ENCODE results near the gene SPRYD3. TPM values are rescaled to one million over a fixed set of nuclear protein-coding genes. Genes with fewer than 3 reads are reported as not detected.

Gene SPRYD3
- total RNA-seq, 1 experiment from 2014 or later, result 47.5 TPM

GRCh38 chr12:53049571-53050318 lies 29.4 kb downstream of the SPRYD3 start, which contains the start of gene TNS2:
TSS of gene TNS2 (plus strand) at chr12:53050065. CDS start at chr12:53050186, 121 bp downstream.
- POLR2A ChIA-PET, result interaction anchor here (2.1 kb wide), 1 partner anchor 49 kb away, joined by 6 read pairs; no protein-coding TSS in a partner anchor

GRCh38 chr12:53048780-53049401 lies 30.3 kb downstream of the SPRYD3 start:
- intact Hi-C loops (cut with micrococcal nuclease), result loop anchor here (5.0 kb wide), 2 partner anchors 42 to 318 kb away; partner anchors contain the start of gene EIF4B
- no peaks in the 10 kb centered on the region for H3K9me2 ChIP-seq (ENCODE audit: insufficient read depth)
- H3K9ac ChIP-seq (ENCODE audit: low read length), result peak overlapping the region; percentile 75
- H3K4me1 ChIP-seq (ENCODE audit: control insufficient read depth in 1 of 2, insufficient read depth in 2 of 2, low read length in 2 of 2), result peaks cover 71 to 95% of the 10 kb centered on the region in 2 experiments
- no peaks in the 10 kb centered on the region for H4K20me1 ChIP-seq (ENCODE audit: insufficient read depth)
- H3K36me3 ChIP-seq (ENCODE audit: control insufficient read depth in 1 of 2, insufficient read depth in 2 of 2, low read length in 2 of 2), result no peaks in the 10 kb centered on the region
- peak overlapping the region; percentile 53 to 59 for H3K4me3 ChIP-seq (replicated peaks in 1 of 2; ENCODE audit: low read depth in 1 of 2, low read length in 2 of 2)
- H3K79me2 ChIP-seq (ENCODE audit: insufficient read depth, low read length), result peaks cover 23% of the 10 kb centered on the region; the same call in 1 of the 2 replicates
- H3K27ac ChIP-seq (ENCODE audit: low read depth, low read length), result peak overlapping the region; percentile 91
- RAD21 ChIA-PET (ENCODE audit: low non-redundant PET in 1 of 2, low total read pairs in 2 of 2, uncharacterized antibody in 2 of 2, unreplicated experiment in 2 of 2), result interaction anchor here (0.6 to 2.1 kb wide), 3 partner anchors 12 to 88 kb away, joined by 4 to 7 read pairs (median 5); no protein-coding TSS in a partner anchor
- CTCF ChIA-PET, result interaction anchor here (0.7 to 2.8 kb wide), 10 partner anchors 9 to 164 kb away, joined by 3 to 20 read pairs (median 7); partner anchors contain the start of genes CSAD and ZNF740
- no peaks in the 10 kb centered on the region for H3K9me3 ChIP-seq (ENCODE audit: control insufficient read depth in 1 of 2, insufficient read depth in 1 of 2, low read depth in 1 of 2, low read length in 2 of 2)
- no peak for ATAC-seq
- no peaks in the 10 kb centered on the region for H3K27me3 ChIP-seq (ENCODE audit: insufficient read depth, low read length)
- TF ChIP-seq ZFX (IDR thresholded peaks at IDR 0.05) (0 out of 2 replicates have a peak, but pooled peaks have one; percentile 62), ZBTB33 (IDR thresholded peaks at IDR 0.05; ENCODE audit: extremely low read depth, insufficient replicate concordance, low read length) (no peak)
- H3K4me2 ChIP-seq (ENCODE audit: low read length), result peak overlapping the region; percentile 97
- no TSS peak for BruUV-seq (replicated peaks)
- POLR2A ChIA-PET, result interaction anchor here (0.8 to 2.3 kb wide), 5 partner anchors 30 to 142 kb away, joined by 3 to 12 read pairs (median 6); partner anchors contain the start of genes CSAD, EIF4B, SPRYD3 and ZNF740
- no peak overlapping the region for H2AFZ ChIP-seq (ENCODE audit: low read depth, low read length, poor library complexity, severe bottlenecking)
- no peak for DNase-seq (ENCODE audit: low read depth, low spot score)

More at GRCh38 chr12:53049571-53050318, 29.4 kb downstream of the SPRYD3 start, which contains the start of gene TNS2:
- Histone ChIP-seq H3K79me2 (ENCODE audit: insufficient read depth, low read length) (peaks cover 23% of the 10 kb centered on the region; the same call in 1 of the 2 replicates), H3K9me2 (ENCODE audit: insufficient read depth) (no peaks in the 10 kb centered on the region), H3K4me3 (replicated peaks in 1 of 2; ENCODE audit: low read depth in 1 of 2, low read length in 2 of 2) (peak within 1 kb of the TSS; percentile 53 to 59), H3K27ac (ENCODE audit: low read depth, low read length) (peak within 1 kb of the TSS; percentile 91), H3K4me1 (ENCODE audit: control insufficient read depth in 1 of 2, insufficient read depth in 2 of 2, low read length in 2 of 2) (peaks cover 68 to 94% of the 10 kb centered on the region in 2 experiments), H3K9ac (ENCODE audit: low read length) (peak within 1 kb of the TSS; percentile 75), H3K9me3 (ENCODE audit: control insufficient read depth in 1 of 2, insufficient read depth in 1 of 2, low read depth in 1 of 2, low read length in 2 of 2) (no peaks in the 10 kb centered on the region), H3K36me3 (ENCODE audit: control insufficient read depth in 1 of 2, insufficient read depth in 2 of 2, low read length in 2 of 2) (no peaks in the 10 kb centered on the region), H3K27me3 (ENCODE audit: insufficient read depth, low read length) (no peaks in the 10 kb centered on the region), H2AFZ (ENCODE audit: low read depth, low read length, poor library complexity, severe bottlenecking) (no peak within 1 kb of the TSS), H3K4me2 (ENCODE audit: low read length) (peak within 1 kb of the TSS; percentile 97), H4K20me1 (ENCODE audit: insufficient read depth) (no peaks in the 10 kb centered on the region)
- intact Hi-C loops (cut with micrococcal nuclease), result loop anchor here (5.0 kb wide), 2 partner anchors 42 to 318 kb away; partner anchors contain the start of gene EIF4B
- ChIA-PET RAD21 (ENCODE audit: low non-redundant PET in 1 of 2, low total read pairs in 2 of 2, uncharacterized antibody in 2 of 2, unreplicated experiment in 2 of 2) (no interaction called here), CTCF (interaction anchor here (1.5 to 2.8 kb wide), 3 partner anchors 12 to 148 kb away, joined by 5 to 20 read pairs (median 8); no protein-coding TSS in a partner anchor)
- ATAC-seq (no peak), DNase-seq (ENCODE audit: low read depth, low spot score) (no peak)
- TF ChIP-seq SIN3A (IDR thresholded peaks at IDR 0.05; ENCODE audit: low read depth) (no peak), TCF7L2 (IDR thresholded peaks at IDR 0.05; ENCODE audit: borderline replicate concordance, extremely low read depth, insufficient read depth, insufficient read length) (peak; percentile 22)
- BruUV-seq (replicated peaks), result no TSS peak
